HG03378 (cell line): ENCODE data around the gene GAGE12C.
"Not testable (repeated sequence)": the region's sequence is repeated elsewhere in the genome, so short reads cannot be mapped to it uniquely, and the experiment has no call there.

Experiments
- ATAC-seq: cut with Tn5 transposase; IDR thresholded peaks from one replicate; pipeline ENCODE4 v1.9.1; 2021; ENCODE audit warnings: mild to moderate bottlenecking, moderate library complexity; ENCODE audit not compliant: unreplicated experiment

GAGE12C gene, protein sequence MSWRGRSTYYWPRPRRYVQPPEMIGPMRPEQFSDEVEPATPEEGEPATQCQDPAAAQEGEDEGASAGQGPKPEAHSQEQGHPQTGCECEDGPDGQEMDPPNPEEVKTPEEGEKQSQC

DNA sequence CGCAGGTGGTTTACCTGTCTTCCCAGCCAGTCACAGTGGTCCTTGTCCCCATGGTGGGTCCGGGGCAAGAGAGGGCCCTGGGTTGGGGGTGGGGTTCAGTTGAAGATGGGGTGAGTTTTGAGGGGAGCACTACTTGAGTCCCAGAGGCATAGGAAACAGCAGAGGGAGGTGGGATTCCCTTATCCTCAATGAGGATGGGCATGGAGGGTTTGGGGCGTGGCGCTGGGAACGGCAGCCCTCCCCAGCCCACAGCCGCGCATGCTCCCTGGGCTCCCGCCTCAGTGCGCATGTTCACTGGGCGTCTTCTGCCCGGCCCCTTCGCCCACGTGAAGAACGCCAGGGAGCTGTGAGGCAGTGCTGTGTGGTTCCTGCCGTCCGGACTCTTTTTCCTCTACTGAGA lies at the start of gene GAGE12C:
GAGE12C (plus strand) TSS at position 301 of the 400 bp plus-strand sequence. CDS start 1,155 bp downstream, outside the sequence.
- not testable (repeated sequence) for ATAC-seq

DNA sequence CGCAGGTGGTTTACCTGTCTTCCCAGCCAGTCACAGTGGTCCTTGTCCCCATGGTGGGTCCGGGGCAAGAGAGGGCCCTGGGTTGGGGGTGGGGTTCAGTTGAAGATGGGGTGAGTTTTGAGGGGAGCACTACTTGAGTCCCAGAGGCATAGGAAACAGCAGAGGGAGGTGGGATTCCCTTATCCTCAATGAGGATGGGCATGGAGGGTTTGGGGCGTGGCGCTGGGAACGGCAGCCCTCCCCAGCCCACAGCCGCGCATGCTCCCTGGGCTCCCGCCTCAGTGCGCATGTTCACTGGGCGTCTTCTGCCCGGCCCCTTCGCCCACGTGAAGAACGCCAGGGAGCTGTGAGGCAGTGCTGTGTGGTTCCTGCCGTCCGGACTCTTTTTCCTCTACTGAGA lies 9.5 kb downstream of the GAGE12C start, which contains the start of gene GAGE12D:
GAGE12D (plus strand) TSS at position 301 of the 400 bp plus-strand sequence. CDS start 1,155 bp downstream, outside the sequence.
- not testable (repeated sequence) for ATAC-seq

DNA sequence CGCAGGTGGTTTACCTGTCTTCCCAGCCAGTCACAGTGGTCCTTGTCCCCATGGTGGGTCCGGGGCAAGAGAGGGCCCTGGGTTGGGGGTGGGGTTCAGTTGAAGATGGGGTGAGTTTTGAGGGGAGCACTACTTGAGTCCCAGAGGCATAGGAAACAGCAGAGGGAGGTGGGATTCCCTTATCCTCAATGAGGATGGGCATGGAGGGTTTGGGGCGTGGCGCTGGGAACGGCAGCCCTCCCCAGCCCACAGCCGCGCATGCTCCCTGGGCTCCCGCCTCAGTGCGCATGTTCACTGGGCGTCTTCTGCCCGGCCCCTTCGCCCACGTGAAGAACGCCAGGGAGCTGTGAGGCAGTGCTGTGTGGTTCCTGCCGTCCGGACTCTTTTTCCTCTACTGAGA lies 19.0 kb downstream of the GAGE12C start, which contains the start of gene GAGE12E:
GAGE12E (plus strand) TSS at position 301 of the 400 bp plus-strand sequence. CDS start 1,155 bp downstream, outside the sequence.
- ATAC-seq = not testable (repeated sequence)

DNA sequence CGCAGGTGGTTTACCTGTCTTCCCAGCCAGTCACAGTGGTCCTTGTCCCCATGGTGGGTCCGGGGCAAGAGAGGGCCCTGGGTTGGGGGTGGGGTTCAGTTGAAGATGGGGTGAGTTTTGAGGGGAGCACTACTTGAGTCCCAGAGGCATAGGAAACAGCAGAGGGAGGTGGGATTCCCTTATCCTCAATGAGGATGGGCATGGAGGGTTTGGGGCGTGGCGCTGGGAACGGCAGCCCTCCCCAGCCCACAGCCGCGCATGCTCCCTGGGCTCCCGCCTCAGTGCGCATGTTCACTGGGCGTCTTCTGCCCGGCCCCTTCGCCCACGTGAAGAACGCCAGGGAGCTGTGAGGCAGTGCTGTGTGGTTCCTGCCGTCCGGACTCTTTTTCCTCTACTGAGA lies 28.6 kb downstream of the GAGE12C start, which contains the start of gene GAGE12F:
GAGE12F (plus strand) TSS at position 301 of the 400 bp plus-strand sequence. CDS start 1,155 bp downstream, outside the sequence.
- ATAC-seq = not testable (repeated sequence)

DNA sequence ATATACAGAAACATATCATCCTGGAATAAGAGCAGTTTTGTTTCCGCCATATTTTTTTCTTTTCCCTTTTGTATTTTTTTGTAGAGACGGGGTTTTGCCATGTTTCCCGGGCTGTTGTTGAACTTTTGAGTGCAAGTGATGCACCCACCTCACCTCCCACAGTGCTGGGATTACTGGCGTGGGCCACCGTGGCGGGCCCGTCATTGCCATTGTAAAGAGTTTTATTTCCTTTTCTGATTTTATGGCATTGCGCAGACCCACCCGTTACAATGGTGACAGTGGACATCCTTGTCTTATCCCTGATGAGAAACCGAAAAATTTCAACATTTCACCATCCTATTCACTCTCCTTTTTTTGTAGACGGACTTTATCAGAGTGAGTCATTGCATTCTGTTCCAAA lies 36.8 kb downstream of the GAGE12C start:
- ATAC-seq = not testable (repeated sequence)

DNA sequence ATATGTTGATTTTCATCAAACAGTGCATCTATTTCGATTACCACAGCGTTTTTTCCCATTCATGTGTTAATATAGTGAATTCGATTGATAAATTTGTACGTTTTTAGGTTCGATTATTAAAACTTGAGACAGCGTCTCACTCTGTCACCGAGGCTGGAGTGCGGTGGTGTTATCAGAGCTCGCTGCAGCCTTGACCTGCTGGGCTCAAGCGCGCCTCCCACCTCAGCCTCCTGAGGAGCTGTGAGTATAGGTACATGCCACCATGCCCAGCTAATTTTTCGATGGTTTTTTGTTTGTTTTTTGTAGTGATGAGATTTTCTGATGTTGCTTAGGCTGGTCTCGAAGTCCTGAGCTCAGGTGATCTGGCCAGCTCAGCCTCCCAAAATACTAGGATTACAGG lies 37.2 kb downstream of the GAGE12C start:
- ATAC-seq = not testable (repeated sequence)

DNA sequence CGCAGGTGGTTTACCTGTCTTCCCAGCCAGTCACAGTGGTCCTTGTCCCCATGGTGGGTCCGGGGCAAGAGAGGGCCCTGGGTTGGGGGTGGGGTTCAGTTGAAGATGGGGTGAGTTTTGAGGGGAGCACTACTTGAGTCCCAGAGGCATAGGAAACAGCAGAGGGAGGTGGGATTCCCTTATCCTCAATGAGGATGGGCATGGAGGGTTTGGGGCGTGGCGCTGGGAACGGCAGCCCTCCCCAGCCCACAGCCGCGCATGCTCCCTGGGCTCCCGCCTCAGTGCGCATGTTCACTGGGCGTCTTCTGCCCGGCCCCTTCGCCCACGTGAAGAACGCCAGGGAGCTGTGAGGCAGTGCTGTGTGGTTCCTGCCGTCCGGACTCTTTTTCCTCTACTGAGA lies 38.1 kb downstream of the GAGE12C start, which contains the start of gene GAGE12G:
GAGE12G (plus strand) TSS at position 301 of the 400 bp plus-strand sequence. CDS start 1,155 bp downstream, outside the sequence.
- ATAC-seq = not testable (repeated sequence)

DNA sequence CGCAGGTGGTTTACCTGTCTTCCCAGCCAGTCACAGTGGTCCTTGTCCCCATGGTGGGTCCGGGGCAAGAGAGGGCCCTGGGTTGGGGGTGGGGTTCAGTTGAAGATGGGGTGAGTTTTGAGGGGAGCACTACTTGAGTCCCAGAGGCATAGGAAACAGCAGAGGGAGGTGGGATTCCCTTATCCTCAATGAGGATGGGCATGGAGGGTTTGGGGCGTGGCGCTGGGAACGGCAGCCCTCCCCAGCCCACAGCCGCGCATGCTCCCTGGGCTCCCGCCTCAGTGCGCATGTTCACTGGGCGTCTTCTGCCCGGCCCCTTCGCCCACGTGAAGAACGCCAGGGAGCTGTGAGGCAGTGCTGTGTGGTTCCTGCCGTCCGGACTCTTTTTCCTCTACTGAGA lies 47.7 kb downstream of the GAGE12C start, which contains the start of gene GAGE12H:
GAGE12H (plus strand) TSS at position 301 of the 400 bp plus-strand sequence. CDS start 1,155 bp downstream, outside the sequence.
- ATAC-seq = not testable (repeated sequence)
